K562 (cell line): ENCODE data around the gene CAMK2B. TPM values are rescaled to one million over a fixed set of nuclear protein-coding genes. Genes with fewer than 3 reads are reported as not detected.

Experiments
- ARID1B ChIP-seq: fragments of 450-650 bp; IDR thresholded peaks from 2 replicates; pipeline ENCODE4 v1.6.1; 2016; ENCODE audit warnings: antibody characterized with exemption, mild to moderate bottlenecking, inconsistent platforms
- CBFB ChIP-seq: sonication (generic); formaldehyde crosslinking; IDR thresholded peaks from 2 replicates; pipeline ENCODE4 v1.4.0; 2020; ENCODE audit warnings: mild to moderate bottlenecking, missing genetic modification reagents
- CTCFL ChIP-seq: IDR thresholded peaks from 2 replicates; pipeline ENCODE4 v1.6.1; 2011; ENCODE audit warnings: borderline replicate concordance, low read depth, mild to moderate bottlenecking, moderate library complexity, low read length; ENCODE audit not compliant: insufficient read depth, poor library complexity, severe bottlenecking
- EHMT2 ChIP-seq: fragments of 450-650 bp; IDR thresholded peaks from 2 replicates; pipeline ENCODE4 v1.6.1; 2018; ENCODE audit warnings: antibody characterized with exemption
- FOS ChIP-seq: IDR thresholded peaks from 3 replicates; pipeline ENCODE4 v1.6.1; 2011; ENCODE audit not compliant: insufficient read length; ENCODE audit errors: extremely low read depth
- MYBL2 ChIP-seq, 2 experiments: fragments of 450-650 bp in 1 of 2; sonication (generic) in 1 of 2; formaldehyde crosslinking in 1 of 2; IDR thresholded peaks; 2 replicates each; pipeline versions ENCODE4 v1.6.1 to v1.8.1; 2017 to 2022; ENCODE audit warnings: borderline replicate concordance in 1 of 2, inconsistent platforms in 1 of 2, low read depth in 1 of 2, mild to moderate bottlenecking in 1 of 2, missing genetic modification reagents in 1 of 2, moderate library complexity in 1 of 2
- SIN3A ChIP-seq, 2 experiments: fragments of 150-350 bp in 1 of 2; IDR thresholded peaks; 2 replicates each; pipeline ENCODE4 v1.6.1; 2011 to 2016; ENCODE audit warnings: borderline replicate concordance in 2 of 2, low read depth in 2 of 2, low read length in 2 of 2, mild to moderate bottlenecking in 2 of 2, moderate library complexity in 2 of 2; ENCODE audit not compliant: control insufficient read depth in 1 of 2
- SNIP1 ChIP-seq: fragments of 450-650 bp; IDR thresholded peaks from 2 replicates; pipeline ENCODE4 v1.7.1; 2017; ENCODE audit warnings: low read depth, mild to moderate bottlenecking
- ZBTB17 ChIP-seq: fragments of 450-650 bp; formaldehyde crosslinking; IDR thresholded peaks from 2 replicates; pipeline ENCODE4 v1.4.0; 2020; ENCODE audit warnings: mild to moderate bottlenecking
- ZNF518B ChIP-seq: fragments of 250-450 bp; sonication (Bioruptor Pico); IDR thresholded peaks from 2 replicates; pipeline ENCODE4 v1.5.0; 2021; ENCODE audit warnings: mild to moderate bottlenecking, moderate library complexity
- ZNF589 ChIP-seq: fragments of 200-800 bp; sonication (Bioruptor generic); IDR thresholded peaks from 2 replicates; pipeline ENCODE4 v1.6.1; 2016; ENCODE audit warnings: low read depth, missing genetic modification characterization, missing compliant biosample characterization
- polyA plus RNA-seq, 8 experiments: library from polyadenylated mRNA; depleted of rRNA in 4 of 8; stranded (reverse) in 5 of 8; unstranded in 3 of 8; fragments of >200 nt; fragmentation: Nextera tagmentation in 2 of 8; fragmentation: Illumina TruSeq in 1 of 8; extraction: Ambion mirVana in 2 of 8; extraction: Trizol in 1 of 8; gene quantifications; 2 replicates each; pipeline versions ENCODE4 v1.2.1 to v1.2.3, GENCODE V29; 2011 to 2014; ENCODE audit warnings: inconsistent platforms in 1 of 8, missing spikeins in 1 of 8
- total RNA-seq, 7 experiments: library from RNA; depleted of rRNA in 6 of 7; stranded (reverse); fragments of >200 nt in 6 of 7; fragmentation: Illumina TruSeq in 2 of 7; extraction: Trizol in 2 of 7; gene quantifications; 2 replicates each; pipeline versions ENCODE4 v1.2.1 to v1.2.3, GENCODE V29; 2011 to 2021; ENCODE audit warnings: low replicate concordance in 1 of 7
- TF ChIP-seq, protein P1 (sequence below): sonication (generic); formaldehyde crosslinking; IDR thresholded peaks from 2 replicates; pipeline ENCODE4 v1.8.0; 2022; ENCODE audit warnings: mild to moderate bottlenecking, missing genetic modification reagents
- TF ChIP-seq, protein P2 (sequence below): fragments of 200-800 bp; sonication (Bioruptor generic); IDR thresholded peaks from 2 replicates; pipeline ENCODE4 v1.6.1; 2016; ENCODE audit warnings: missing genetic modification characterization, missing compliant biosample characterization

The CAMK2B gene
- total and polyA plus RNA-seq, 9 of the 15 experiments (the other 6 are each of a cell fraction or from before 2014, with no cell fraction given), result 0.04 to 0.09 (median 0.05) TPM; not detected in 4

- TF ChIP-seq MYBL2 (IDR thresholded peaks at IDR 0.05; ENCODE audit: low read depth), result no peak
- no peak for TF ChIP-seq MYBL2 (CRISPR knock-in tag; IDR thresholded peaks at IDR 0.05; ENCODE audit: borderline replicate concordance)
- TF ChIP-seq ZNF589 (CRISPR knock-in tag), result no peak
- TF ChIP-seq SIN3A (IDR thresholded peaks at IDR 0.05; ENCODE audit: borderline replicate concordance in 2 of 2, control insufficient read depth in 1 of 2, low read depth in 2 of 2, low read length in 2 of 2), result no peak
- TF ChIP-seq ZNF518B (CRISPR knock-in tag), result no peak
- no peak for TF ChIP-seq FOS
- TF ChIP-seq SNIP1, result no peak
- no peak for TF ChIP-seq ARID1B
- no peak for TF ChIP-seq CBFB
- TF ChIP-seq, protein P1, sequence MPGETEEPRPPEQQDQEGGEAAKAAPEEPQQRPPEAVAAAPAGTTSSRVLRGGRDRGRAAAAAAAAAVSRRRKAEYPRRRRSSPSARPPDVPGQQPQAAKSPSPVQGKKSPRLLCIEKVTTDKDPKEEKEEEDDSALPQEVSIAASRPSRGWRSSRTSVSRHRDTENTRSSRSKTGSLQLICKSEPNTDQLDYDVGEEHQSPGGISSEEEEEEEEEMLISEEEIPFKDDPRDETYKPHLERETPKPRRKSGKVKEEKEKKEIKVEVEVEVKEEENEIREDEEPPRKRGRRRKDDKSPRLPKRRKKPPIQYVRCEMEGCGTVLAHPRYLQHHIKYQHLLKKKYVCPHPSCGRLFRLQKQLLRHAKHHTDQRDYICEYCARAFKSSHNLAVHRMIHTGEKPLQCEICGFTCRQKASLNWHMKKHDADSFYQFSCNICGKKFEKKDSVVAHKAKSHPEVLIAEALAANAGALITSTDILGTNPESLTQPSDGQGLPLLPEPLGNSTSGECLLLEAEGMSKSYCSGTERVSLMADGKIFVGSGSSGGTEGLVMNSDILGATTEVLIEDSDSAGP (CRISPR knock-in tag), result no peak
- TF ChIP-seq, protein P2, sequence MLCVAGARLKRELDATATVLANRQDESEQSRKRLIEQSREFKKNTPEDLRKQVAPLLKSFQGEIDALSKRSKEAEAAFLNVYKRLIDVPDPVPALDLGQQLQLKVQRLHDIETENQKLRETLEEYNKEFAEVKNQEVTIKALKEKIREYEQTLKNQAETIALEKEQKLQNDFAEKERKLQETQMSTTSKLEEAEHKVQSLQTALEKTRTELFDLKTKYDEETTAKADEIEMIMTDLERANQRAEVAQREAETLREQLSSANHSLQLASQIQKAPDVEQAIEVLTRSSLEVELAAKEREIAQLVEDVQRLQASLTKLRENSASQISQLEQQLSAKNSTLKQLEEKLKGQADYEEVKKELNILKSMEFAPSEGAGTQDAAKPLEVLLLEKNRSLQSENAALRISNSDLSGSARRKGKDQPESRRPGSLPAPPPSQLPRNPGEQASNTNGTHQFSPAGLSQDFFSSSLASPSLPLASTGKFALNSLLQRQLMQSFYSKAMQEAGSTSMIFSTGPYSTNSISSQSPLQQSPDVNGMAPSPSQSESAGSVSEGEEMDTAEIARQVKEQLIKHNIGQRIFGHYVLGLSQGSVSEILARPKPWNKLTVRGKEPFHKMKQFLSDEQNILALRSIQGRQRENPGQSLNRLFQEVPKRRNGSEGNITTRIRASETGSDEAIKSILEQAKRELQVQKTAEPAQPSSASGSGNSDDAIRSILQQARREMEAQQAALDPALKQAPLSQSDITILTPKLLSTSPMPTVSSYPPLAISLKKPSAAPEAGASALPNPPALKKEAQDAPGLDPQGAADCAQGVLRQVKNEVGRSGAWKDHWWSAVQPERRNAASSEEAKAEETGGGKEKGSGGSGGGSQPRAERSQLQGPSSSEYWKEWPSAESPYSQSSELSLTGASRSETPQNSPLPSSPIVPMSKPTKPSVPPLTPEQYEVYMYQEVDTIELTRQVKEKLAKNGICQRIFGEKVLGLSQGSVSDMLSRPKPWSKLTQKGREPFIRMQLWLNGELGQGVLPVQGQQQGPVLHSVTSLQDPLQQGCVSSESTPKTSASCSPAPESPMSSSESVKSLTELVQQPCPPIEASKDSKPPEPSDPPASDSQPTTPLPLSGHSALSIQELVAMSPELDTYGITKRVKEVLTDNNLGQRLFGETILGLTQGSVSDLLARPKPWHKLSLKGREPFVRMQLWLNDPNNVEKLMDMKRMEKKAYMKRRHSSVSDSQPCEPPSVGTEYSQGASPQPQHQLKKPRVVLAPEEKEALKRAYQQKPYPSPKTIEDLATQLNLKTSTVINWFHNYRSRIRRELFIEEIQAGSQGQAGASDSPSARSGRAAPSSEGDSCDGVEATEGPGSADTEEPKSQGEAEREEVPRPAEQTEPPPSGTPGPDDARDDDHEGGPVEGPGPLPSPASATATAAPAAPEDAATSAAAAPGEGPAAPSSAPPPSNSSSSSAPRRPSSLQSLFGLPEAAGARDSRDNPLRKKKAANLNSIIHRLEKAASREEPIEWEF, result no peak
- no peak for TF ChIP-seq ZBTB17
- no peak for TF ChIP-seq EHMT2
- TF ChIP-seq CTCFL, result no peak
Observed at GRCh38 chr7:44177570-44178131, 147.7 kb downstream of the CAMK2B start (continued).
